ENCODE results near the gene FGFR3.

Gene FGFR3

GRCh38 chr4:1756893-1757779 is 36.0 kb upstream of the FGFR3 start:
- no peak for TF ChIP-seq POLR2AphosphoS5 (IDR thresholded peaks at IDR 0.05; ENCODE audit: low read depth, low read length)
- no peak for FAIRE-seq
- no peak for DNase-seq (ENCODE audit: insufficient read length)

GRCh38 chr4:1757836-1758235 is 35.3 kb upstream of the FGFR3 start:
- DNase-seq (ENCODE audit: insufficient read length) (no peak), FAIRE-seq (no peak)

GRCh38 chr4:1758306-1759121 is 34.6 kb upstream of the FGFR3 start:
- DNase-seq (ENCODE audit: insufficient read length) (no peak), FAIRE-seq (no peak)
- TF ChIP-seq POLR2AphosphoS5 (IDR thresholded peaks at IDR 0.05; ENCODE audit: low read depth, low read length) = no peak
- TF ChIP-seq TAF1 (IDR thresholded peaks at IDR 0.05; ENCODE audit: borderline replicate concordance, low read depth, low read length) = no peak
- TF ChIP-seq POLR2A (IDR thresholded peaks at IDR 0.05; ENCODE audit: low read depth, low read length) = no peak

More at GRCh38 chr4:1757836-1758235, 35.3 kb upstream of the FGFR3 start:
- TF ChIP-seq TAF1 (IDR thresholded peaks at IDR 0.05; ENCODE audit: borderline replicate concordance, low read depth, low read length) (no peak), POLR2AphosphoS5 (IDR thresholded peaks at IDR 0.05; ENCODE audit: low read depth, low read length) (no peak), POLR2A (IDR thresholded peaks at IDR 0.05; ENCODE audit: low read depth, low read length) (no peak)

GRCh38 chr4:1759170-1759817 is 33.8 kb upstream of the FGFR3 start:
- FAIRE-seq = no peak
- no peak for DNase-seq (ENCODE audit: insufficient read length)
- TF ChIP-seq TAF1 (IDR thresholded peaks at IDR 0.05; ENCODE audit: borderline replicate concordance, low read depth, low read length) (no peak), POLR2A (IDR thresholded peaks at IDR 0.05; ENCODE audit: low read depth, low read length) (no peak), POLR2AphosphoS5 (IDR thresholded peaks at IDR 0.05; ENCODE audit: low read depth, low read length) (no peak)

GRCh38 chr4:1759818-1760223 is 33.3 kb upstream of the FGFR3 start:
- no peak for DNase-seq (ENCODE audit: insufficient read length)
- TF ChIP-seq POLR2AphosphoS5 (IDR thresholded peaks at IDR 0.05; ENCODE audit: low read depth, low read length) (no peak), TAF1 (IDR thresholded peaks at IDR 0.05; ENCODE audit: borderline replicate concordance, low read depth, low read length) (no peak), POLR2A (IDR thresholded peaks at IDR 0.05; ENCODE audit: low read depth, low read length) (no peak)
- FAIRE-seq = no peak

GRCh38 chr4:1760521-1761071 is 32.5 kb upstream of the FGFR3 start:
- no peak for FAIRE-seq
- no peak for TF ChIP-seq POLR2AphosphoS5 (IDR thresholded peaks at IDR 0.05; ENCODE audit: low read depth, low read length)
- no peak for TF ChIP-seq POLR2A (IDR thresholded peaks at IDR 0.05; ENCODE audit: low read depth, low read length)
- no peak for DNase-seq (ENCODE audit: insufficient read length)

GRCh38 chr4:1761130-1761689 is 31.9 kb upstream of the FGFR3 start:
- TF ChIP-seq TAF1 (IDR thresholded peaks at IDR 0.05; ENCODE audit: borderline replicate concordance, low read depth, low read length) (no peak), POLR2A (IDR thresholded peaks at IDR 0.05; ENCODE audit: low read depth, low read length) (no peak), POLR2AphosphoS5 (IDR thresholded peaks at IDR 0.05; ENCODE audit: low read depth, low read length) (no peak)
- FAIRE-seq (no peak), DNase-seq (ENCODE audit: insufficient read length) (no peak)

GRCh38 chr4:1762264-1763010 is 30.7 kb upstream of the FGFR3 start:
- TF ChIP-seq TAF1 (IDR thresholded peaks at IDR 0.05; ENCODE audit: borderline replicate concordance, low read depth, low read length) = no peak
- no peak for FAIRE-seq
- DNase-seq (ENCODE audit: insufficient read length) = no peak

- FAIRE-seq (no peak), DNase-seq (ENCODE audit: insufficient read length) (no peak)
- TF ChIP-seq POLR2AphosphoS5 (IDR thresholded peaks at IDR 0.05; ENCODE audit: low read depth, low read length) (no peak), POLR2A (IDR thresholded peaks at IDR 0.05; ENCODE audit: low read depth, low read length) (no peak), TAF1 (IDR thresholded peaks at IDR 0.05; ENCODE audit: borderline replicate concordance, low read depth, low read length) (no peak)
These were observed 30.0 kb upstream of the FGFR3 start for GRCh38 chr4:1763070-1763549.

GRCh38 chr4:1763550-1764080 is 29.5 kb upstream of the FGFR3 start:
- FAIRE-seq = no peak

More at GRCh38 chr4:1763550-1764080, 29.5 kb upstream of the FGFR3 start:
- DNase-seq (ENCODE audit: insufficient read length) = no peak
- TF ChIP-seq POLR2A (IDR thresholded peaks at IDR 0.05; ENCODE audit: low read depth, low read length) (no peak), POLR2AphosphoS5 (IDR thresholded peaks at IDR 0.05; ENCODE audit: low read depth, low read length) (no peak), TAF1 (IDR thresholded peaks at IDR 0.05; ENCODE audit: borderline replicate concordance, low read depth, low read length) (no peak)

Measured in GM12892 (cell line).